ENCODE results near the gene FDPS.

- TF ChIP-seq EZH2 (IDR thresholded peaks at IDR 0.05; ENCODE audit: low read depth, unreplicated experiment), result no peak
- TF ChIP-seq, protein P1, sequence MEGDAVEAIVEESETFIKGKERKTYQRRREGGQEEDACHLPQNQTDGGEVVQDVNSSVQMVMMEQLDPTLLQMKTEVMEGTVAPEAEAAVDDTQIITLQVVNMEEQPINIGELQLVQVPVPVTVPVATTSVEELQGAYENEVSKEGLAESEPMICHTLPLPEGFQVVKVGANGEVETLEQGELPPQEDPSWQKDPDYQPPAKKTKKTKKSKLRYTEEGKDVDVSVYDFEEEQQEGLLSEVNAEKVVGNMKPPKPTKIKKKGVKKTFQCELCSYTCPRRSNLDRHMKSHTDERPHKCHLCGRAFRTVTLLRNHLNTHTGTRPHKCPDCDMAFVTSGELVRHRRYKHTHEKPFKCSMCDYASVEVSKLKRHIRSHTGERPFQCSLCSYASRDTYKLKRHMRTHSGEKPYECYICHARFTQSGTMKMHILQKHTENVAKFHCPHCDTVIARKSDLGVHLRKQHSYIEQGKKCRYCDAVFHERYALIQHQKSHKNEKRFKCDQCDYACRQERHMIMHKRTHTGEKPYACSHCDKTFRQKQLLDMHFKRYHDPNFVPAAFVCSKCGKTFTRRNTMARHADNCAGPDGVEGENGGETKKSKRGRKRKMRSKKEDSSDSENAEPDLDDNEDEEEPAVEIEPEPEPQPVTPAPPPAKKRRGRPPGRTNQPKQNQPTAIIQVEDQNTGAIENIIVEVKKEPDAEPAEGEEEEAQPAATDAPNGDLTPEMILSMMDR (conservative IDR thresholded peaks at IDR 0.05; ENCODE audit: low read depth in 2 of 2), result no peak
- no peak for TF ChIP-seq POLR2AphosphoS5 (IDR thresholded peaks at IDR 0.05; ENCODE audit: low read depth)
- TF ChIP-seq STAT1 (IDR thresholded peaks at IDR 0.05; ENCODE audit: unreplicated experiment), result no peak
- no peak for TF ChIP-seq REST (IDR thresholded peaks at IDR 0.05; ENCODE audit: unreplicated experiment)
- no peak for TF ChIP-seq EZH2phosphoT487 (IDR thresholded peaks at IDR 0.05; ENCODE audit: unreplicated experiment)
- TF ChIP-seq ZNF331 (CRISPR knock-in tag; IDR thresholded peaks at IDR 0.05; ENCODE audit: low read depth), result no peak
- TF ChIP-seq ETS1 (IDR thresholded peaks at IDR 0.05), result no peak
- TF ChIP-seq CREB1 (CRISPR knock-in tag; IDR thresholded peaks at IDR 0.05; ENCODE audit: low read depth), result no peak
- TF ChIP-seq NANOG (IDR thresholded peaks at IDR 0.05; ENCODE audit: borderline replicate concordance), result no peak
- TF ChIP-seq JUNB (IDR thresholded peaks at IDR 0.05; ENCODE audit: unreplicated experiment), result no peak
These were observed 30.9 kb downstream of the FDPS start for GRCh38 chr1:155339515-155340097.

All from GM23338 (cell line).